Activated CD4-positive, alpha-beta T cell treated with anti-CD3 and anti-CD28 coated beads for 36 hours (primary cell): Measurements from ENCODE around the gene PPP1R18. TPM values are rescaled to one million over a fixed set of nuclear protein-coding genes. Genes with fewer than 3 reads are reported as not detected.
"Not testable (repeated sequence)": the region's sequence is repeated elsewhere in the genome, so short reads cannot be mapped to it uniquely, and the experiment has no call there.

ENCODE experiments used
- ATAC-seq: fragments of 200-7000 bp; cut with Tn5 transposase; one replicate; pipeline ENCODE4 v1.10.0; 2021; ENCODE audit warnings: mild to moderate bottlenecking, moderate library complexity
- CTCF ChIA-PET: fragments of 350-600 bp; sonication (Branson Sonifier 250); formaldehyde crosslinking; loops from one replicate; lab custom pipeline; 2021; ENCODE audit warnings: antibody characterized with exemption; lab: Charles Lee
- POLR2A ChIA-PET: fragments of 350-600 bp; sonication (Branson Sonifier 250); formaldehyde crosslinking; loops from one replicate; lab custom pipeline; 2021; ENCODE audit warnings: antibody characterized with exemption, inconsistent platforms; lab: Charles Lee
- DNase-seq: peaks from one replicate; pipeline ENCODE4 v3.0.0-alpha.2; 2020
- H3K27ac Mint-ChIP-seq: one replicate; pipeline ENCODE4 v1.8.0; 2021; ENCODE audit warnings: mixed read lengths
- H3K27me3 Mint-ChIP-seq: one replicate; pipeline ENCODE4 v1.8.0; 2021; ENCODE audit warnings: mixed read lengths
- H3K36me3 Mint-ChIP-seq: one replicate; pipeline ENCODE4 v1.8.0; 2021; ENCODE audit warnings: low read depth, mixed read lengths
- H3K4me1 Mint-ChIP-seq: one replicate; pipeline ENCODE4 v1.8.0; 2021; ENCODE audit warnings: mixed read lengths
- H3K4me3 Mint-ChIP-seq: one replicate; pipeline ENCODE4 v1.8.0; 2021; ENCODE audit warnings: mild to moderate bottlenecking, moderate library complexity, mixed read lengths
- H3K9me3 Mint-ChIP-seq: one replicate; pipeline ENCODE4 v1.8.0; 2021; ENCODE audit warnings: low read depth, mixed read lengths
- intact Hi-C, 2 experiments: fragments of 100-400 bp; cut with DNase I in 1 of 2; cut with micrococcal nuclease in 1 of 2; formaldehyde crosslinking; loops; one replicate each; pipeline versions ENCODE4 v1.14.2 to v1.15.1; 2022 to 2024; cut with DNase I, micrococcal nuclease
- total RNA-seq, 2 experiments: library from RNA; stranded (reverse); gene quantifications; one replicate each; pipeline ENCODE4 v1.2.3, GENCODE V29; 2021

PPP1R18 gene
- total RNA-seq, 2 experiments from 2014 or later, result 145 to 186 TPM

GRCh38 chr6:30670760-30671527, 15.5 kb downstream of the PPP1R18 start:
- ChIA-PET POLR2A (no interaction called here), CTCF (interaction anchor here (0.7 to 2.2 kb wide), 6 partner anchors 25 to 278 kb away, joined by 3 to 8 read pairs (median 4); partner anchors contain the start of genes ATAT1 and C6orf136)
- no peak for DNase-seq
- Mint-ChIP-seq H3K9me3 (no peaks in the 10 kb centered on the region), H3K4me1 (peaks cover 33% of the 10 kb centered on the region), H3K27me3 (no peaks in the 10 kb centered on the region), H3K27ac (peak overlapping the region; percentile 38), H3K4me3 (peak overlapping the region; percentile 82), H3K36me3 (peaks cover 24% of the 10 kb centered on the region)
- intact Hi-C loops, result no loop called here
- no peak for ATAC-seq

GRCh38 chr6:30666300-30666699, 20.1 kb downstream of the PPP1R18 start:
- peaks cover 53% of the 10 kb centered on the region for H3K36me3 Mint-ChIP-seq
- DNase-seq (peak; percentile 75), ATAC-seq (peak; percentile 90)
- POLR2A ChIA-PET, H3K27me3 Mint-ChIP-seq, intact Hi-C loops, H3K9me3 Mint-ChIP-seq, H3K4me3 Mint-ChIP-seq: not testable (repeated sequence)
- H3K27ac Mint-ChIP-seq, result peak overlapping the region; percentile 71
- CTCF ChIA-PET, result interaction anchor here (0.7 to 1.4 kb wide), 4 partner anchors 18 to 251 kb away, joined by 3 read pairs; partner anchors contain the start of gene C6orf136
- H3K4me1 Mint-ChIP-seq, result peaks cover 23% of the 10 kb centered on the region

GRCh38 chr6:30664994-30665767, 21.3 kb downstream of the PPP1R18 start:
- Mint-ChIP-seq H3K36me3 (peaks cover 50% of the 10 kb centered on the region), H3K4me3 (no peak overlapping the region), H3K27me3 (no peaks in the 10 kb centered on the region), H3K9me3 (no peaks in the 10 kb centered on the region), H3K27ac (no peak overlapping the region), H3K4me1 (peaks cover 14% of the 10 kb centered on the region)
- intact Hi-C loops, result no loop called here
- ChIA-PET CTCF (interaction anchor here (0.9 to 1.1 kb wide), 2 partner anchors 19 to 66 kb away, joined by 3 to 4 read pairs; partner anchors contain the start of gene C6orf136), POLR2A (interaction anchor here (0.6 kb wide), 1 partner anchor 14 kb away, joined by 3 read pairs; no protein-coding TSS in a partner anchor)
- ATAC-seq (no peak), DNase-seq (no peak)

- H3K9me3 Mint-ChIP-seq, H3K4me3 Mint-ChIP-seq, POLR2A ChIA-PET, H3K27me3 Mint-ChIP-seq, H3K4me1 Mint-ChIP-seq, ATAC-seq, intact Hi-C loops, DNase-seq: not testable (repeated sequence)
- peak overlapping the region; percentile 8 for H3K27ac Mint-ChIP-seq
- peaks cover 52% of the 10 kb centered on the region for H3K36me3 Mint-ChIP-seq
- CTCF ChIA-PET, result interaction anchor here (0.6 kb wide), 1 partner anchor 65 kb away, joined by 3 read pairs; no protein-coding TSS in a partner anchor
Measured at GRCh38 chr6:30657922-30658321, 28.5 kb downstream of the PPP1R18 start.

GRCh38 chr6:30657454-30657853, 29.0 kb downstream of the PPP1R18 start:
- ATAC-seq, result no peak
- no peak overlapping the region for H3K4me3 Mint-ChIP-seq
- POLR2A ChIA-PET, result no interaction called here
- DNase-seq, result no peak
- H3K27me3 Mint-ChIP-seq, result no peaks in the 10 kb centered on the region
- H3K27ac Mint-ChIP-seq, result peak overlapping the region; percentile 8
- CTCF ChIA-PET, result no interaction called here
- peaks cover 50% of the 10 kb centered on the region for H3K36me3 Mint-ChIP-seq
- intact Hi-C loops, result no loop called here
- no peaks in the 10 kb centered on the region for H3K9me3 Mint-ChIP-seq
- no peaks in the 10 kb centered on the region for H3K4me1 Mint-ChIP-seq

GRCh38 chr6:30656513-30656912, 29.9 kb downstream of the PPP1R18 start:
- intact Hi-C loops, result no loop called here
- peaks cover 47% of the 10 kb centered on the region for H3K36me3 Mint-ChIP-seq

GRCh38 chr6:30655743-30656094, 30.7 kb downstream of the PPP1R18 start:
- no peak for DNase-seq
- Mint-ChIP-seq H3K9me3 (no peaks in the 10 kb centered on the region), H3K36me3 (peaks cover 49% of the 10 kb centered on the region), H3K27me3 (no peaks in the 10 kb centered on the region), H3K4me1 (no peaks in the 10 kb centered on the region), H3K27ac (no peak overlapping the region), H3K4me3 (no peak overlapping the region)
- ATAC-seq, result no peak
- ChIA-PET POLR2A (no interaction called here), CTCF (interaction anchor here (0.6 to 0.9 kb wide), 2 partner anchors 16 to 67 kb away, joined by 3 read pairs; no protein-coding TSS in a partner anchor)
- intact Hi-C loops, result no loop called here

More at GRCh38 chr6:30656513-30656912, 29.9 kb downstream of the PPP1R18 start:
- Mint-ChIP-seq H3K4me3 (no peak overlapping the region), H3K27me3 (no peaks in the 10 kb centered on the region), H3K27ac (no peak overlapping the region), H3K4me1 (no peaks in the 10 kb centered on the region), H3K9me3 (no peaks in the 10 kb centered on the region)
- no peak for ATAC-seq
- no peak for DNase-seq
- CTCF ChIA-PET, result interaction anchor here (0.6 kb wide), 1 partner anchor 60 kb away, joined by 3 read pairs; no protein-coding TSS in a partner anchor
- POLR2A ChIA-PET, result no interaction called here

- POLR2A ChIA-PET, result interaction anchor here (0.7 kb wide), 1 partner anchor 38 kb away, joined by 6 read pairs; no protein-coding TSS in a partner anchor
- no peak for ATAC-seq
- DNase-seq, result no peak
- peaks cover 47% of the 10 kb centered on the region for H3K36me3 Mint-ChIP-seq
- H3K4me3 Mint-ChIP-seq, result no peak overlapping the region
- CTCF ChIA-PET, result interaction anchor here (0.6 to 0.9 kb wide), 4 partner anchors 68 to 523 kb away, joined by 3 read pairs; no protein-coding TSS in a partner anchor
- no peak overlapping the region for H3K27ac Mint-ChIP-seq
- intact Hi-C loops, result no loop called here
- no peaks in the 10 kb centered on the region for H3K27me3 Mint-ChIP-seq
- no peaks in the 10 kb centered on the region for H3K4me1 Mint-ChIP-seq
- H3K9me3 Mint-ChIP-seq, result no peaks in the 10 kb centered on the region
Measured at GRCh38 chr6:30654798-30655742, 31.4 kb downstream of the PPP1R18 start.

GRCh38 chr6:30651143-30651542, 35.3 kb downstream of the PPP1R18 start:
- DNase-seq (no peak), ATAC-seq (no peak)
- H3K36me3 Mint-ChIP-seq, result peaks cover 31% of the 10 kb centered on the region
- peak overlapping the region; percentile 33 for H3K27ac Mint-ChIP-seq
- intact Hi-C loops, result no loop called here
- no peaks in the 10 kb centered on the region for H3K27me3 Mint-ChIP-seq
- ChIA-PET POLR2A (no interaction called here), CTCF (interaction anchor here (0.7 to 1.6 kb wide), 4 partner anchors 22 to 171 kb away, joined by 3 to 6 read pairs (median 4); partner anchors contain the start of gene DHX16)
- peaks cover 13% of the 10 kb centered on the region for H3K4me1 Mint-ChIP-seq
- H3K4me3 Mint-ChIP-seq, result no peak overlapping the region
- no peaks in the 10 kb centered on the region for H3K9me3 Mint-ChIP-seq
